B cell (primary cell): ENCODE measurements around the gene PTPRG.

Experiments used
- CTCF ChIP-seq: fragments of 200-600 bp; IDR thresholded peaks from one replicate; pipeline ENCODE4 v1.8.0; 2022; ENCODE audit warnings: antibody characterized with exemption, mild to moderate bottlenecking
- EZH2 ChIP-seq: IDR thresholded peaks from 2 replicates; pipeline ENCODE4 v1.6.1; 2012; ENCODE audit warnings: borderline replicate concordance, low read depth, mild to moderate bottlenecking, moderate library complexity, low read length; ENCODE audit not compliant: insufficient read depth, poor library complexity, severe bottlenecking

- TF ChIP-seq CTCF (no peak), EZH2 (no peak)
Measured at GRCh38 chr3:61664105-61664482, 102.7 kb downstream of the PTPRG start.
